ENCODE measurements around the gene C1orf105.

- TF ChIP-seq CTCF (IDR thresholded peaks at IDR 0.05 in 4 of 5, conservative IDR thresholded peaks at IDR 0.05 in 1 of 5), result no peak
- no peak for TF ChIP-seq POLR2A (IDR thresholded peaks at IDR 0.05)
These were observed 63.0 kb downstream of the C1orf105 start for GRCh38 chr1:172483448-172483847.

Data from gastrocnemius medialis (tissue), 4 donors.